SK-N-SH (cell line): ENCODE measurements around the gene HEMGN. TPM values are rescaled to one million over a fixed set of nuclear protein-coding genes. Genes with fewer than 3 reads are reported as not detected.

Source experiments
- CTCF ChIA-PET: fragments of 300-600, 350-600 bp; formaldehyde crosslinking; extraction: SDS; loops from one replicate; lab custom pipeline; 2021; lab: Yijun Ruan, JAX
- POLR2A ChIA-PET: fragments of 350-600 bp; sonication (Branson Sonifier 250); formaldehyde crosslinking; extraction: SDS; loops from one replicate; lab custom pipeline; 2020; ENCODE audit warnings: antibody characterized with exemption, inconsistent platforms; lab: Yijun Ruan, JAX
- DNase-seq: peaks from one replicate; pipeline ENCODE4 v3.0.0; 2012
- H2AFZ ChIP-seq: fragments of 200-600 bp; sonication (generic); 2 replicates; pipeline ENCODE4 v1.8.1; 2016; ENCODE audit warnings: antibody characterized with exemption, mild to moderate bottlenecking, low read depth
- H3F3A ChIP-seq: fragments of 200-600 bp; sonication (generic); replicated peaks from 2 replicates; pipeline ENCODE3; 2016; ENCODE audit warnings: antibody characterized with exemption, mild to moderate bottlenecking; ENCODE audit not compliant: insufficient read depth
- H3K27ac ChIP-seq, 2 experiments: fragments of 200-500 bp in 1 of 2; fragments of 200-600 bp in 1 of 2; sonication (Bioruptor generic) in 1 of 2; sonication (generic), shearing (Covaris generic) in 1 of 2; 2 replicates each; pipeline versions ENCODE4 v1.5.1 to v1.6.1; 2014 to 2016; ENCODE audit warnings: low read depth in 2 of 2, inconsistent platforms in 1 of 2, low read length in 1 of 2, mild to moderate bottlenecking in 1 of 2, mixed read lengths in 1 of 2
- H3K27me3 ChIP-seq: fragments of 200-600 bp; sonication (generic), shearing (Covaris generic); 2 replicates; pipeline ENCODE4 v1.6.1; 2016; ENCODE audit warnings: mixed run types; ENCODE audit not compliant: insufficient read depth
- H3K36me3 ChIP-seq, 2 experiments: fragments of 200-500 bp in 1 of 2; fragments of 200-600 bp in 1 of 2; sonication (Bioruptor generic) in 1 of 2; sonication (generic) in 1 of 2; replicated peaks in 1 of 2; 2 replicates each; pipeline versions ENCODE3 to v1.5.1; 2014 to 2016; ENCODE audit warnings: low read length in 1 of 2, mild to moderate bottlenecking in 1 of 2; ENCODE audit not compliant: insufficient read depth in 2 of 2, control insufficient read depth in 1 of 2
- H3K4me1 ChIP-seq, 2 experiments: fragments of 200-500 bp in 1 of 2; fragments of 200-600 bp in 1 of 2; sonication (Bioruptor generic) in 1 of 2; sonication (generic), shearing (Covaris generic) in 1 of 2; 2 replicates each; pipeline versions ENCODE4 v1.5.1 to v1.6.1; 2014 to 2016; ENCODE audit warnings: low read depth in 1 of 2, low read length in 1 of 2, mixed run types in 1 of 2; ENCODE audit not compliant: insufficient read depth in 2 of 2, control insufficient read depth in 1 of 2
- H3K4me2 ChIP-seq: fragments of 200-600 bp; sonication (generic), shearing (Covaris generic); 2 replicates; pipeline ENCODE4 v1.6.1; 2017; ENCODE audit warnings: mixed run types
- H3K4me3 ChIP-seq, 2 experiments: fragments of 200-500 bp in 1 of 2; fragments of 200-600 bp in 1 of 2; sonication (Bioruptor generic) in 1 of 2; sonication (generic), shearing (Covaris generic) in 1 of 2; 2 replicates each; pipeline versions ENCODE4 v1.5.1 to v1.8.1; 2014 to 2016; ENCODE audit warnings: low read depth in 2 of 2, inconsistent platforms in 1 of 2, low read length in 1 of 2, mild to moderate bottlenecking in 1 of 2, mixed read lengths in 1 of 2, moderate library complexity in 1 of 2
- H3K79me2 ChIP-seq: fragments of 200-600 bp; sonication (generic); 2 replicates; pipeline ENCODE4 v1.8.1; 2017; ENCODE audit warnings: mild to moderate bottlenecking; ENCODE audit not compliant: insufficient read depth
- H3K9ac ChIP-seq: fragments of 200-600 bp; sonication (generic); 2 replicates; pipeline ENCODE4 v1.6.1; 2017; ENCODE audit warnings: mixed run types
- H3K9me2 ChIP-seq: fragments of 200-600 bp; sonication (generic); 2 replicates; pipeline ENCODE4 v1.6.1; 2017; ENCODE audit warnings: mixed run types
- H3K9me3 ChIP-seq: fragments of 200-600 bp; sonication (generic); 2 replicates; pipeline ENCODE4 v1.6.1; 2017; ENCODE audit warnings: mixed run types, mild to moderate bottlenecking, moderate library complexity
- H4K20me1 ChIP-seq: fragments of 200-600 bp; sonication (generic); 2 replicates; pipeline ENCODE4 v1.6.1; 2017; ENCODE audit warnings: mild to moderate bottlenecking, mixed run types; ENCODE audit not compliant: insufficient read depth
- CHD2 ChIP-seq: fragments of 150-350 bp; IDR thresholded peaks from 2 replicates; pipeline ENCODE4 v1.6.1; 2018; ENCODE audit warnings: low read length; ENCODE audit not compliant: partially characterized antibody
- ELF1 ChIP-seq: IDR thresholded peaks from 2 replicates; pipeline ENCODE4 v1.4.0; 2012
- MXI1 ChIP-seq: IDR thresholded peaks from 2 replicates; pipeline ENCODE4 v1.6.1; 2012; ENCODE audit warnings: mild to moderate bottlenecking, low read depth, low read length, improper control_type of control experiment
- RCOR1 ChIP-seq: fragments of 150-350 bp; IDR thresholded peaks from 2 replicates; pipeline ENCODE4 v1.6.1; 2017; ENCODE audit warnings: antibody characterized with exemption, low read length
- SIN3A ChIP-seq: IDR thresholded peaks from 2 replicates; pipeline ENCODE4 v1.6.1; 2012; ENCODE audit warnings: low read depth, mild to moderate bottlenecking, low read length, moderate library complexity, borderline replicate concordance
- TAF1 ChIP-seq: IDR thresholded peaks from 2 replicates; pipeline ENCODE4 v1.6.1; 2012; ENCODE audit warnings: low read depth, mild to moderate bottlenecking, low read length, moderate library complexity, borderline replicate concordance
- TEAD4 ChIP-seq: IDR thresholded peaks from 2 replicates; pipeline ENCODE4 v1.4.0; 2012; ENCODE audit warnings: mild to moderate bottlenecking, borderline replicate concordance; ENCODE audit not compliant: insufficient read depth
- YY1 ChIP-seq: IDR thresholded peaks from 2 replicates; pipeline ENCODE4 v1.4.0; 2012; ENCODE audit warnings: low read depth, mild to moderate bottlenecking
- WGBS: methylation state at CpG from one replicate; pipeline ENCODE4 v1.1.6; 2017; ENCODE audit warnings: low lambda C conversion rate; 5-methylcytosine and 5-hydroxymethylcytosine counted together
- polyA plus RNA-seq, 3 experiments: library from polyadenylated mRNA; depleted of rRNA; stranded (reverse); fragments of >200 nt; gene quantifications; 2 replicates each; pipeline ENCODE4 v1.2.3, GENCODE V29; 2012
- TF ChIP-seq, protein P1 (sequence below): fragments of 150-350 bp; IDR thresholded peaks from 2 replicates; pipeline ENCODE4 v1.6.1; 2016; ENCODE audit warnings: mild to moderate bottlenecking, low read depth, low read length
- TF ChIP-seq, protein P2 (sequence below): fragments of 150-350 bp; IDR thresholded peaks from 2 replicates; pipeline ENCODE4 v1.6.1; 2017; ENCODE audit warnings: antibody characterized with exemption, low read length, low read depth, borderline replicate concordance
- TF ChIP-seq, protein P3 (sequence below): IDR thresholded peaks from 2 replicates; pipeline ENCODE4 v1.4.0; 2012; ENCODE audit warnings: low read depth

Gene HEMGN
- polyA plus RNA-seq, 1 of the 3 experiments (the other 2 are of a cell fraction): not detected

DNA sequence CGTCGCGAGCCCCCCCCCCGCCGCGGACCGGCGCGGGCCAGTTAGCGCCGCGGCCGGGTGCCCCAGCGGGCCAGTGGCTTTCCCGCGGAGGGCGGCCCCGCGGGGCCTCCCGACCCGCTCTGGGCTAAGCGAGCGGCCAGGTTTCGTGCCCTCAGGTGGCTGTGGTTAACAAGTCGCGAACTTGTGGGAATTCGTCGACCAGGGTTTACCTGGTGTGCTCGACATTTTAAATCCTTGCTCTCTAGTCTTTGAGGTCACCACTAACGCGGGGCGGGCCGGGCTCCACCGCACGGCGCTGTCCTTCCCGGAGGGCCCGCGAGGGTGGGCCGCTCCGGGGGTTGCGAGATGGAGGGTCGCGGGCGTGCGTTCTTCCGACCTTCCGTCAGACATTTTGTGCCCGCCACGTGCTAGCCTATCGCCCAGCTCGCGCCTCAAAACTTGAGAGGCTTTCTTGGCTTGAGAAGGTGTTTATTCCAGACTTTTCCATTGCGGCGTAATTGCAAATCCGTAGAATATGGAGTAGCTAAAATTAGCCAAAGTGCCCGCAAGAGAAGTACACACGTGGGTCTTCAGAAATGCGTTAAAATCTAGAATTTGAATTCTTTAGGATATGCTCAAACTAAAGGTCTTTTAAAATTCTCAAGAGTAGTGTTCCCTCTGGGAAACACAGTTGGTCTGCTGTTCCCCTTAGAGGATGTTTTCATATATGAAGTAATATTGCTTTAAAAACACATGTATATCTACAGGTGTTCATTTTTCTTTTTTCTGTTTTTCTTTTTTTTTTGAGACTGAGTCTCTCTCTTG lies 47.3 kb upstream of the HEMGN start:
- CTCF ChIA-PET: interaction anchor here (1.1 to 9.2 kb wide), 3 partner anchors 44 to 63 kb away, joined by 3 to 90 read pairs (median 6); partner anchors contain the start of gene TRMO
- peak overlapping the region; percentile 99; the same call in 1 of the 2 replicates for H3K9ac ChIP-seq
- peaks cover 68% of the 10 kb centered on the region for H3K79me2 ChIP-seq
- peak overlapping the region; percentile 74 for H3K4me2 ChIP-seq
- POLR2A ChIA-PET: interaction anchor here (2.6 kb wide), 1 partner anchor 63 kb away, joined by 16 read pairs; the partner anchor contains the start of gene TRMO
- 84% methylated on average over 30 of the region's 59 CpGs for WGBS
- H3K27me3 ChIP-seq: no peaks in the 10 kb centered on the region
- H3K4me1 ChIP-seq: peaks cover 19 to 32% of the 10 kb centered on the region in 2 experiments; a peak in 3 of 4 replicates
- H3K4me3 ChIP-seq: peak overlapping the region; percentile 91 to 98
- no peaks in the 10 kb centered on the region for H3K9me3 ChIP-seq
- no peak overlapping the region for H2AFZ ChIP-seq
- TF ChIP-seq, protein P1, sequence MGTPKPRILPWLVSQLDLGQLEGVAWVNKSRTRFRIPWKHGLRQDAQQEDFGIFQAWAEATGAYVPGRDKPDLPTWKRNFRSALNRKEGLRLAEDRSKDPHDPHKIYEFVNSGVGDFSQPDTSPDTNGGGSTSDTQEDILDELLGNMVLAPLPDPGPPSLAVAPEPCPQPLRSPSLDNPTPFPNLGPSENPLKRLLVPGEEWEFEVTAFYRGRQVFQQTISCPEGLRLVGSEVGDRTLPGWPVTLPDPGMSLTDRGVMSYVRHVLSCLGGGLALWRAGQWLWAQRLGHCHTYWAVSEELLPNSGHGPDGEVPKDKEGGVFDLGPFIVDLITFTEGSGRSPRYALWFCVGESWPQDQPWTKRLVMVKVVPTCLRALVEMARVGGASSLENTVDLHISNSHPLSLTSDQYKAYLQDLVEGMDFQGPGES: no peak
- no peak for TF ChIP-seq ELF1
- TF ChIP-seq, protein P2, sequence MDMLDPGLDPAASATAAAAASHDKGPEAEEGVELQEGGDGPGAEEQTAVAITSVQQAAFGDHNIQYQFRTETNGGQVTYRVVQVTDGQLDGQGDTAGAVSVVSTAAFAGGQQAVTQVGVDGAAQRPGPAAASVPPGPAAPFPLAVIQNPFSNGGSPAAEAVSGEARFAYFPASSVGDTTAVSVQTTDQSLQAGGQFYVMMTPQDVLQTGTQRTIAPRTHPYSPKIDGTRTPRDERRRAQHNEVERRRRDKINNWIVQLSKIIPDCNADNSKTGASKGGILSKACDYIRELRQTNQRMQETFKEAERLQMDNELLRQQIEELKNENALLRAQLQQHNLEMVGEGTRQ: no peak
- peak overlapping the region; percentile 89 to 96 for H3K27ac ChIP-seq
- H3K36me3 ChIP-seq: no peaks in the 10 kb centered on the region
- DNase-seq: no peak
- H4K20me1 ChIP-seq: peaks cover 44% of the 10 kb centered on the region
- H3K9me2 ChIP-seq: no peaks in the 10 kb centered on the region
- peaks cover 4% of the 10 kb centered on the region for H3F3A ChIP-seq

DNA sequence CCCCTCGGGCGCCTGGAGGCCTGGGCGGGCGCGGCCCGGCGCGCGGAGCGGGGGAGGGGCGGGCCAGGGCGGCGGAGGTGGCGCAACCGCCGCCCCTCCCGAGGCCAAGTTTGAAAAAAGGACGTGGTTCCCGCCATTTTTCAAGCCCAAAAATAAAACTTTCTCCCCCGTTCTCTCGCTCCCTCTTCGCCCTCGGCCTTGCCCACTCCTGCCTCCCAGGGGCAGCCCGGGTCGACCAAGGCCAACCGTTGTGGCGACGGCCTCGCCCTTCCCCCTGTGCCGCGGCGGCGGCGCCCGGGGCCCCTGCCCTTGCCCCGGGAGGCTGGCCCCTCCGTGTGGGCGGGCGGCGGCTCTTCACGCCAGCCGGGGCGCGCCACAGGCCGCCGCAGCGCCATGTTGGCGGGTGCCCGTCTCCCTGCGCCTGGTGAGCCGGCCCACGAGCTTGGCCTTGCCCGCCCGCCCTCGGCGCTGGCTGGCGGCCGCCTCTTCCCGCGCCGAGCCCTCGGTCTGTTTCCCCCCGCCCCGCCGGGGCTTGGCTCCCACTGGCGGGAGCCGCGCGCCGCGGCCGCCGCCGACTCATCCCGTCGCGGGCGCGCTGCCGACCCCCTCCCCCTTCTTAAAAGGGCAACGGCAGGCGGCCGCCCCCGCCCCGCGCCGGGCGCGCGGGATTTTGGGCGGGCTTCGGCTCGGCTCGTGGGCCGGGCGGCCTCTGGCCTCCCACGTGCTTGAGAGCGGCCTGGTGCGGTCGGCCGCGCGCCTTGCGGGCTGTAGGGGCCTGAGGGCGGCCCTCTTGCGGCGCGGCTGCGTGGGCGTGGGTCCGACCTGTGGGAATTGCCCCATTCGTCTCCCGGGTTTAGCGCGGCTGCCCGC lies 46.5 kb upstream of the HEMGN start:
- POLR2A ChIA-PET: interaction anchor here (0.8 to 2.6 kb wide), 4 partner anchors 8 to 351 kb away, joined by 3 to 16 read pairs (median 5); partner anchors contain the start of genes NCBP1, TRMO and TSTD2

More for the DNA sequence above, 46.5 kb upstream of the HEMGN start:
- Histone ChIP-seq H3K4me1 (peaks cover 11 to 30% of the 10 kb centered on the region in 2 experiments; a peak in 3 of 4 replicates), H2AFZ (no peak overlapping the region), H3K9me2 (no peaks in the 10 kb centered on the region), H3K27me3 (no peaks in the 10 kb centered on the region), H3F3A (peaks cover 4% of the 10 kb centered on the region), H3K27ac (peak overlapping the region; percentile 89 to 96), H3K4me2 (peak overlapping the region; percentile 74), H3K79me2 (peaks cover 60% of the 10 kb centered on the region), H3K4me3 (peak overlapping the region; percentile 91 to 98), H3K36me3 (no peaks in the 10 kb centered on the region), H3K9ac (peak overlapping the region; percentile 99), H4K20me1 (peaks cover 35% of the 10 kb centered on the region), H3K9me3 (no peaks in the 10 kb centered on the region)
- DNase-seq: peak; percentile 93
- WGBS: 0% methylated on average over 14 of the region's 116 CpGs
- TF ChIP-seq SIN3A (0 out of 2 replicates have a peak, but pooled peaks have one; percentile 32), ELF1 (no peak), CHD2 (peak; percentile 16), MXI1 (peak; percentile 77; the same call in 1 of the 2 replicates), YY1 (peak; percentile 41; the same call in 1 of the 2 replicates), TEAD4 (no peak), RCOR1 (no peak), TAF1 (peak; percentile 37; the same call in 1 of the 2 replicates)
- TF ChIP-seq, protein P3, sequence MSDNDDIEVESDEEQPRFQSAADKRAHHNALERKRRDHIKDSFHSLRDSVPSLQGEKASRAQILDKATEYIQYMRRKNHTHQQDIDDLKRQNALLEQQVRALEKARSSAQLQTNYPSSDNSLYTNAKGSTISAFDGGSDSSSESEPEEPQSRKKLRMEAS: peak; percentile 93
- CTCF ChIA-PET: interaction anchor here (1.0 to 9.2 kb wide), 15 partner anchors 12 to 188 kb away, joined by 3 to 90 read pairs (median 4); partner anchors contain the start of gene TRMO
